Measurements from ENCODE around the gene ATXN7L3. TPM values are rescaled to one million over a fixed set of nuclear protein-coding genes. Genes with fewer than 3 reads are reported as not detected.

ATXN7L3 gene
- total and polyA plus RNA-seq, 2 donors (not counting 3 experiments of a cell fraction or from before 2014, with no cell fraction given): 61.3 to 82.5 TPM

DNA sequence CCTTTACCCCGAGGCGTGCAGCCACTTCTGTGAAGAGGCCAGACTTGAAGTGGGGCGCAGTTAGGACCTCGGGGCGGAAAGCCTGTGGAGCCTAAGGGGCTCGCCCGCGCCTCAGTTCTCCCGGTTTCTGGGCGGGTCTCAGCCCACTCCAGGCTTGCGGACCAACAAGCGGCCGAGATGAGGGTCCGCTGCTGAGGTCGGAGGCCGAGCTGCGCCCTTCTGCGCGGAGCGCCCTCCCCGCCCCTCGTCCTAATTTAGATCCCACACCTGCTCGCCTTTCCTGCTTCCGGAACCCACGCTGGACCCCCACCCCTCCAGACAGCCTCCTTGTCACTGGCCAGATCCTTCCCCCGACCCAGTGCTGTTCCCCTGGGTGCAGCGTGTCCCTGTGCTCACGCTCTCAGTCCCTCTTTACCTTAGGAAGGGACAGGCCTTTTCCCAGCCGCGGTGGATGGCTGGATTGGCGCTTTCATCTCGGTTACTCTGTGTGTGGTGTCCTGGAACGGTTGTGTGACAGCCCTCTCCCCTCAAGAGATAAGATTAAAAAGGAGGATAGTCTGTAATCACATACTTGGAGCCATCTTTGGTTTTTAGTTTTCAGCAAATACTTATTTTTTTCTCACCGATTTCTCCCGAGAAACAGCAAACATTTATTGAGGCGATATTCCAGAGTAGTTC, 933 bp upstream of the ATXN7L3 start:
- TF ChIP-seq MYC (IDR thresholded peaks at IDR 0.05; ENCODE audit: low read depth, low read length) (no peak), GATA2 (IDR thresholded peaks at IDR 0.05; ENCODE audit: insufficient read depth, insufficient read length, low read depth, low read length) (no peak), EZH2 (IDR thresholded peaks at IDR 0.05; ENCODE audit: borderline replicate concordance, low read depth, low read length, severe bottlenecking) (no peak), POLR2A (IDR thresholded peaks at IDR 0.05; ENCODE audit: low read depth, low read length) (peak; percentile 37)
- H3K9ac ChIP-seq (replicated peaks; ENCODE audit: extremely low read depth, insufficient read depth, low read length): peak overlapping the region; percentile 80
- H4K20me1 ChIP-seq (replicated peaks; ENCODE audit: control insufficient read depth, extremely low read depth, insufficient read depth, low read length): no peaks in the 10 kb centered on the region
- BruUV-seq (replicated peaks): TSS peak; percentile 75
- DNase-seq (ENCODE audit: low read depth, low spot score): peak; percentile 35
- H3K36me3 ChIP-seq (ENCODE audit: control insufficient read depth in 2 of 2, extremely low read depth in 1 of 2, insufficient read depth in 2 of 2, low read length in 2 of 2): peaks cover 0 to 11% of the 10 kb centered on the region in 2 experiments
- POLR2A ChIA-PET: interaction anchor here (0.6 kb wide), 1 partner anchor 81 kb away, joined by 5 read pairs; no protein-coding TSS in a partner anchor
- H3K9me3 ChIP-seq (replicated peaks; ENCODE audit: control insufficient read depth, insufficient read depth, low read length): no peaks in the 10 kb centered on the region
- peak overlapping the region; percentile 69 for H3K27ac ChIP-seq (ENCODE audit: insufficient read depth, low read depth, low read length)
- peak overlapping the region; percentile 70 for H3K4me2 ChIP-seq (ENCODE audit: insufficient read depth, low read length)
- peak overlapping the region; percentile 79 for H2AFZ ChIP-seq (ENCODE audit: low read depth, low read length)
- peaks cover 23% of the 10 kb centered on the region for H3K79me2 ChIP-seq (ENCODE audit: control insufficient read depth, insufficient read depth, low read length)
- no peaks in the 10 kb centered on the region for H3K9me1 ChIP-seq (replicated peaks; ENCODE audit: control insufficient read depth, extremely low read depth, insufficient read depth, low read length)
- FAIRE-seq: peak; percentile 54
- H3K27me3 ChIP-seq (ENCODE audit: control insufficient read depth in 2 of 2, insufficient read depth in 2 of 2, low read length in 2 of 2): no peaks in the 10 kb centered on the region
- intact Hi-C loops (cut with micrococcal nuclease) (loop anchor here (1.0 to 2.0 kb wide), 4 partner anchors 10 to 145 kb away; partner anchors contain the start of genes GRN and UBTF), dilution Hi-C loops (cut with MboI; ENCODE audit: extremely low pct_ligation_motif_present, low sequenced_read_pairs) (no loop called here)
- CTCF ChIA-PET: interaction anchor here (0.6 to 1.9 kb wide), 5 partner anchors 10 to 46 kb away, joined by 3 to 10 read pairs (median 5); partner anchors contain the start of genes TMUB2 and UBTF
- H3K4me1 ChIP-seq (ENCODE audit: control insufficient read depth, extremely low read depth, insufficient read depth, low read length): peaks cover 26% of the 10 kb centered on the region
- H3K4me3 ChIP-seq (replicated peaks in 1 of 3; ENCODE audit: insufficient read depth in 1 of 3, low read depth in 1 of 3, low read length in 3 of 3): peak overlapping the region; percentile 60 to 94 (median 70)

DNA sequence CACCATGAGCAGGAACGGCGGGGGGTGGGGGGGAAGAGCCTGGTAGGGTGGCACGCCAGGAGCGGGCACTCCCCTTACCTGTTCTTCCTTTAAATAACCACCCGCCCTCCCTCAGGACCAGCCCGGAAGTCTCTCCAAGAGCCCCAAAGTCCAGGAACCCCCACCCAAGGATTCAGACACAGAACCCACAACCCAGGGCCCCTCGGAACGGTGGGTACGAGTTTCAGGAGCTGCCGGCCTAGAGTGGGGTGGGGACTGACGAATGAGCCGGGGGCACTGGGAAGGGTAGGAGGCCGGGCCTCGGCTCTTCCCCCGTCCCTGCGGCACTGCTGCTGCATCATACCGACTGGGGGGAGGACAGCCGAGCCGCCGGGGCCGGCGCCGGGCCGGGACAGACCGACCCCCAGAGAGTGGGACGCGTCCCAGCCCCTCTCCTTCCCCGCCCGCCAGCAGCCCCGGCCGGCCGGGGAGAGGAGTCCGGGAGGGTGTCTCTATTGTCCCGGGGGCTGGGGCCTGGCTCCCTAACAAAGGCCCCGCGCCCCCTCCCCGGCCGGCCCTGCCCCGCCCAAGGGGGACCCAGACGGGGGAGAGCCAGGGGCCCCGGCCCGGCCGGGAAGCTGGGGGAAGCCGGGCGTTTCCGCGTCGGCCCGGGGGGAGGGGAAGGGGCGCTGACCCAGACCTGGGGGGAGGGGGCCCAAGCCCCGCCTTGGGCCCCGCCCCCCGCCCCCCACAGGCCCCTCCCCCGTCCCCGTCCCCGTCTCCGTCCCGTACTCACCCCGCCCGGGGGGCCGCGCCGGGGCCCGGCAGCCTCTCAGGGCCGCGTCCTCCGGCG, 747 bp downstream of the ATXN7L3 start:
- no peak overlapping the region for H2AFZ ChIP-seq (ENCODE audit: low read depth, low read length)
- CTCF ChIA-PET: interaction anchor here (1.0 to 1.8 kb wide), 4 partner anchors 12 to 325 kb away, joined by 3 to 10 read pairs (median 3); partner anchors contain the start of gene TMUB2

More for the DNA sequence above, 747 bp downstream of the ATXN7L3 start:
- POLR2A ChIA-PET: interaction anchor here (1.0 kb wide), 1 partner anchor 12 kb away, joined by 3 read pairs; the partner anchor contains the start of gene TMUB2
- Histone ChIP-seq H3K4me1 (ENCODE audit: control insufficient read depth, extremely low read depth, insufficient read depth, low read length) (peaks cover 19% of the 10 kb centered on the region), H3K4me2 (ENCODE audit: insufficient read depth, low read length) (peak overlapping the region; percentile 71), H3K9ac (replicated peaks; ENCODE audit: extremely low read depth, insufficient read depth, low read length) (peak overlapping the region; percentile 83), H3K27me3 (ENCODE audit: control insufficient read depth in 2 of 2, insufficient read depth in 2 of 2, low read length in 2 of 2) (no peaks in the 10 kb centered on the region), H3K4me3 (replicated peaks in 1 of 3; ENCODE audit: insufficient read depth in 1 of 3, low read depth in 1 of 3, low read length in 3 of 3) (peak overlapping the region; percentile 68 to 94 (median 88)), H3K79me2 (ENCODE audit: control insufficient read depth, insufficient read depth, low read length) (peaks cover 23% of the 10 kb centered on the region), H3K9me3 (replicated peaks; ENCODE audit: control insufficient read depth, insufficient read depth, low read length) (no peaks in the 10 kb centered on the region), H3K36me3 (ENCODE audit: control insufficient read depth in 2 of 2, extremely low read depth in 1 of 2, insufficient read depth in 2 of 2, low read length in 2 of 2) (peaks cover 11 to 28% of the 10 kb centered on the region in 2 experiments), H3K27ac (ENCODE audit: insufficient read depth, low read depth, low read length) (peak overlapping the region; percentile 67), H3K9me1 (replicated peaks; ENCODE audit: control insufficient read depth, extremely low read depth, insufficient read depth, low read length) (no peaks in the 10 kb centered on the region), H4K20me1 (replicated peaks; ENCODE audit: control insufficient read depth, extremely low read depth, insufficient read depth, low read length) (no peaks in the 10 kb centered on the region)
- no peak for TF ChIP-seq CTCF (IDR thresholded peaks at IDR 0.05; ENCODE audit: extremely low read depth in 1 of 2, insufficient read depth in 1 of 2, low read depth in 1 of 2, low read length in 2 of 2)
- peak; percentile 64 for TF ChIP-seq POLR2AphosphoS5 (IDR thresholded peaks at IDR 0.05; ENCODE audit: insufficient read depth, low read depth, low read length)
- TF ChIP-seq POLR2A (IDR thresholded peaks at IDR 0.05; ENCODE audit: low read depth, low read length): peak; percentile 60
- dilution Hi-C loops (cut with MboI; ENCODE audit: extremely low pct_ligation_motif_present, low sequenced_read_pairs) (no loop called here), intact Hi-C loops (cut with micrococcal nuclease) (loop anchor here (1.0 kb wide), 1 partner anchor 12 kb away; no protein-coding TSS in a partner anchor)
- BruUV-seq (replicated peaks): no TSS peak
- DNase-seq (ENCODE audit: low read depth, low spot score) (peak; percentile 52), FAIRE-seq (peak; percentile 24)

Data from endothelial cell of umbilical vein (primary cell).